Adipocyte (in vitro differentiated cells): Measurements from ENCODE around the gene RBM46.
"Not testable (repeated sequence)": the region's sequence is repeated elsewhere in the genome, so short reads cannot be mapped to it uniquely, and the experiment has no call there.

Experiments
- DNase-seq: peaks from one replicate; pipeline ENCODE4 v3.0.0-alpha.2; 2015; ENCODE audit warnings: low read depth
- H3K27me3 ChIP-seq: replicated peaks from 2 replicates; pipeline ENCODE4 v1.7.0; 2013; ENCODE audit warnings: mild to moderate bottlenecking, low read length, moderate library complexity; ENCODE audit not compliant: control insufficient read depth, insufficient read depth
- H3K36me3 ChIP-seq: 2 replicates; pipeline ENCODE4 v1.7.0; 2013; ENCODE audit warnings: low read length, mild to moderate bottlenecking, moderate library complexity; ENCODE audit not compliant: control insufficient read depth, insufficient read depth, severe bottlenecking
- H3K4me1 ChIP-seq: 2 replicates; pipeline ENCODE4 v1.7.0; 2013; ENCODE audit warnings: mild to moderate bottlenecking, low read length, moderate library complexity; ENCODE audit not compliant: control insufficient read depth, insufficient read depth
- H3K4me3 ChIP-seq: 2 replicates; pipeline ENCODE4 v1.7.0; 2013; ENCODE audit warnings: mild to moderate bottlenecking, low read length, moderate library complexity
- H3K9ac ChIP-seq: 2 replicates; pipeline ENCODE4 v1.7.0; 2013; ENCODE audit warnings: mild to moderate bottlenecking, low read length, moderate library complexity
- H3K9me3 ChIP-seq: 2 replicates; pipeline ENCODE4 v1.7.0; 2013; ENCODE audit warnings: mild to moderate bottlenecking, low read length, moderate library complexity; ENCODE audit not compliant: control insufficient read depth

Gene RBM46

DNA sequence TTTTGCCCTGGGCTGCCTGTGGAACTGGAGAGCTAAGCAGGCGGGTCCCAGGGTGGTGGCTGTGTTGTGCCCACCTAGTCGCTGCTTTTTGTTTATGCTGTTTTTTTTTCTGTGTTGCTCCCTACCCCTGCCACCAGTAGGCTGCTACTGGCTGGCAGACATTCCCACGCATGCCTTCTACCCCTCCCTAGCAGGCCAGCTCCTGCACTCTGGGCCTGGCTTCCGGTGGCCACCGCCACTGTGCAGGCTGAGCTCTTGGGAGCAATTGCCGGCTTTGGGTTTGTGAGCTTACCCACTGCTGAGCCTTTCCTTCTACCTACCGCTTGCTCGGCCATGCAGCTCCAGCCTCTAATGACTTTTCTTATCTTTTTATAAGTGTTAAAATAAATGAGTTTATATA lies 57.6 kb downstream of the RBM46 start:
- no peak overlapping the region for H3K4me3 ChIP-seq
- H3K9ac ChIP-seq: no peak overlapping the region
- H3K36me3 ChIP-seq: no peaks in the 10 kb centered on the region
- H3K27me3 ChIP-seq: no peaks in the 10 kb centered on the region
- H3K4me1 ChIP-seq: no peaks in the 10 kb centered on the region
- peaks cover 10% of the 10 kb centered on the region for H3K9me3 ChIP-seq
- no peak for DNase-seq

DNA sequence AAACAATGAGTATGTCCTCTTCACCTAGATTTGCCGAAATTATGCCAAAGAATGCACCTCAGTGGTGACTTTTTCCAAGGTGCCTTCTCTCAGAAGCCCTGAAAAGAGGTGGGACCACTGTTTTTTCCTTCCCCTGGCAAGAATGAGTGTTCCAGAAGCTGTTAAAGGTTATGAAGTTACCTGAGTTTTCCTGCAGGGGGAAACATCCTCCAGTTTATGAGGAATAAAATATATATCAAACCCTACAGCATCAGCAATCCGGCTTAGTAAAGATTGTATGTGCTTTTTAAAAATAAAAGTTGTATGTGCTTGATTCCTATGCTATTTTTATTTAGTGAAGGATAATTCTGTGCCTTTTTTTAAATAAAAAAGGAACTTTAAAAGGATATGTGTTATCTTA lies 73.3 kb downstream of the RBM46 start:
- peak; percentile 38 for DNase-seq
- no peaks in the 10 kb centered on the region for H3K9me3 ChIP-seq
- H3K4me3 ChIP-seq: no peak overlapping the region
- H3K27me3 ChIP-seq: no peaks in the 10 kb centered on the region
- no peak overlapping the region for H3K9ac ChIP-seq
- no peaks in the 10 kb centered on the region for H3K4me1 ChIP-seq
- H3K36me3 ChIP-seq: no peaks in the 10 kb centered on the region

DNA sequence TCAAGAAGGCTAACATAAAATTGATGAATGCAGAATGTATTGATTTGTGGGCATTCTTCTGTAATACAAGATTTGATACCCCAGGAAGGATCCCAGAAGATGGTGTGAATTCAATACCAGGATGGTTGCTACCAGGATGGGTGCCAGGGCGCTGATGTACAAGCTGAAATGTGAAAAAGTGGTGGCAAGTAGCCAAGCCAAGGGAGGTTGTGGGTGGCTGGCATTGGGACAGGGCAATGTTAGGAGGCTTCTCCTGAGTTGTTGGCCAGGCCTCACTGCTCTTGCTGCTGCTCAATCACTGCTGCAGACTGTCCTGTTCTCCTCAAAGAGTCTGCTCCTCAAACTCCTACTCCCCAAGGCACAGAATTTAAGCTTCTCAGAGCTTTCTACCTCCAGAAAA lies 77.1 kb downstream of the RBM46 start:
- H3K27me3 ChIP-seq: no peaks in the 10 kb centered on the region
- no peak overlapping the region for H3K9ac ChIP-seq
- no peak overlapping the region for H3K4me3 ChIP-seq
- H3K36me3 ChIP-seq: no peaks in the 10 kb centered on the region
- H3K4me1 ChIP-seq: no peaks in the 10 kb centered on the region
- peaks cover 8% of the 10 kb centered on the region for H3K9me3 ChIP-seq
- DNase-seq: no peak

DNA sequence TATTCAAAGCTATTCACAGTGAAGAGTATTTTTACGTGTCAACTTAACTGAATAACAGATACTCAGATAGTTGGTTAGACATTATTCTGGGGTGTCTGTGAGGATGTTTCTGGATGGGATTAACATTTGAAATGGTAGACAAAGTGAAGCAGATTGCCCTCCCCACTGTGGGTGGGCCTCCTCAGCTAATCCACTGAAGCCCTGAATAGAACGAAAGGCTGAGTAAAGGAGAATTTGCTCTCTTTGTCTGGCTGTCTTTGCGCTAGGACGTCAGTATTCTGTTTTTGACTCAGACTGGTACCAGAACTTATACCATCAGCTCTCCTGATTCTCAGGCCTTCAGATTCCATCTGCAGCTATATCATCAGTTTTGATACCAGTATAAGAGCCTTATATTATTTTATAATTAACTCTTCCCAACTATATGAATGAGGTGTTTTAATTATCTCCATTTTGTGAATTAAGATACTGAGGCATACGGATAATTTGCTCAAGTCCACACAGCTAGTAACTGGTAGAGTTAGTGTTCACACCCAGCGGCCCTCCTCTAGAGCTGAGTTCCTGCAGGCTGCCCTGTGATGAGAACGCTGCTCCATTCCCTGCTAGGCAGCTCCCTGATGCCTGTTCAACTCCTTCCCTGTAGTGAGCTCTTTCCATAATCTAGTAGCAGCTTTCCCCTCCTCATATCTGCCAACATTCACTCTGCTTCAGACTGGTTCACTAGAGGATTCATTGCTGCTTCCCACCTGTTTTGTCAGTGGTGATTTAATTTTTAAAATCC lies 87.5 kb downstream of the RBM46 start:
- H3K9ac ChIP-seq: no peak overlapping the region
- no peaks in the 10 kb centered on the region for H3K36me3 ChIP-seq
- DNase-seq: no peak
- H3K4me3 ChIP-seq: no peak overlapping the region
- no peaks in the 10 kb centered on the region for H3K27me3 ChIP-seq
- H3K9me3 ChIP-seq: peaks cover 14% of the 10 kb centered on the region
- H3K4me1 ChIP-seq: no peaks in the 10 kb centered on the region

DNA sequence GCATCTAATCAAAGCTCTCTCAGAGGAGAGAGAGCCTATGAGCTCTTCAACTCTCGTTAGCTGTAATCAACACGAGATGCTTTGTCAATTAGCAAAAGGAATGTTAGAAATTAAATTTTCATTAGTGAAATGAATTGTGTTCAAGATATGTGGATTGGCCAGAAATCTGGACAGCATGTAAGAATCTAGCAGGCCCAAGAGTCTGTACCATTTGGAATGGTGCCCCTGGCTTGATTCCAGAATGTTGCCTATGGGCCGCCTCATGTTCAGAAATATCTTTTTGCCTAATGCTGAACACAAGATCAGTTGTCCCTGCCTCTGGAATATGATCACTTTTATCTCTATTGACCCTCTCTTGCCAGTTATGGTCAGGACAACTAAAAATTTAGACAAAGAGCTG lies 88.2 kb downstream of the RBM46 start:
- H3K4me1 ChIP-seq: no peaks in the 10 kb centered on the region
- H3K4me3 ChIP-seq: no peak overlapping the region
- no peak for DNase-seq
- peaks cover 15% of the 10 kb centered on the region for H3K9me3 ChIP-seq
- H3K9ac ChIP-seq: no peak overlapping the region
- no peaks in the 10 kb centered on the region for H3K36me3 ChIP-seq
- no peaks in the 10 kb centered on the region for H3K27me3 ChIP-seq

DNA sequence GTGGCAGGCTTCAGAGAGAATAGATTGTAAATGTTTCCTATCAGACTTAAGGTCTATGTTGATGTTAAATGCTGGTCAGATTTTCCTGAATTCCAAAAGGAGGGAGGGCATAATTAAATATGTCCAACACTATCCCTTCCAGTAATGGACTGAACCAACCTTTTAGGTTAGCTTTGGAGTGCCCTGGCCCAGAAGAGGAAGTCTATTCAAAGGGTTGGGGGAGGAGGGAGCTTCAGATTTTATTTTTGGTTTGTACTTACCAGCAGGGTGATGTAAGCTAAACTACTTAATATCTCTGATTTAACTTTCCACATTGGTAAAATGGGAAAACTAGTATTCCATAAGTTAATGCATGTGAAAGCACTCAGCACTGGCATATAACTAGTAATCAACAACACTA lies 91.1 kb downstream of the RBM46 start:
- Histone ChIP-seq H3K27me3 (no peaks in the 10 kb centered on the region), H3K4me1 (no peaks in the 10 kb centered on the region), H3K4me3 (no peak overlapping the region), H3K9ac (no peak overlapping the region), H3K9me3 (peaks cover 25% of the 10 kb centered on the region), H3K36me3 (no peaks in the 10 kb centered on the region)
- DNase-seq: no peak

DNA sequence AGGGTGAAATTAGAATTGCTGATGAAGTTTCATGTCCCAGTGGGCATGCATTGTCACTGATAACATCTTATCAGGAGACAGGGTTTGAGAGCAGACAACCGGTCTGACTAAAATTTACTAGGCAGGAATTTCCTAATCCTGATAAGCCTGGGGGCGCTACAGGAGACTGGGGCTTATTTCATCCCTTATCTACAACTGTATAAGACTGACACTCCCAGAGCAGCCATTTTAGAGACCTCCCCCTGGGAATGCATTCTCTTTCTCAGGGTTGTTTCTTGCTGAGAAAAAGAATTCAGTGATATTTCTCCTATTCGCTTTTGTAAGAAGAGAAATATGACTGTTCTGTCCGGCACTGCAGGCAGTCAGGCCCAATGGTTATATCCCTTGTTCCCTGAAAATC lies 93.0 kb downstream of the RBM46 start:
- H3K36me3 ChIP-seq, H3K4me1 ChIP-seq, DNase-seq, H3K27me3 ChIP-seq, H3K4me3 ChIP-seq, H3K9ac ChIP-seq: not testable (repeated sequence)
- peaks cover 27% of the 10 kb centered on the region for H3K9me3 ChIP-seq

DNA sequence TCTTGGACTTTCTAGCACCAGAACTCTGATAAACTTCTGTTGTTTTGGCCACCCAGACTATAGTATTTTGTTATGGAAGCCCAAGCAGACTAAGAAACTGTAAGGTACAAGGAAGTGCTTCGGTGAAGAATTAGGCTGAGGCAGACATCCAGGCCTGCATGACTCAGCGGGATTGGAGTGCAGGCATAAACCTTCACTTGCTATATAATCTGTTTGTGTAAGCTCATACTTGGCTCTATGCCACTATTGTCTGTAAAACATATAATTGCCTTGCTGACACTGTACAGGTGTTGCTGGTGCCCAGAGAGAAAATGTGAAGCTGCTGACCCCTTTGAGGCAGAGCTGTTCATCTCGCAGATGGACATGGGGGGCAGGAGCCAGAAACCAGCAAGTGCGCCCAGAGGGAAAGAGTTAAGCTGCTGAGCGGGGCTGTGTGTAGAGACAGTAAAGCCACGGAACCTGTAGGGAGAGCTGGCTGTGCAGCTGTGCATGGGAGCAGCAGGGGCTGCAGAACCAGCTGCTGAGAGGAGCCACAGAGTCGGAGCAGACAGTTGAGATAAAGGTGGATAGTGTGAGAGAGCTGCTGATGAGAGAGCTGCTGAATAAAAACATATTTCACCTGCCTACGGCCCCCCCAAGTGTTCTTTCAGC lies 96.2 kb downstream of the RBM46 start:
- H3K4me3 ChIP-seq: no peak overlapping the region
- no peaks in the 10 kb centered on the region for H3K4me1 ChIP-seq
- H3K36me3 ChIP-seq: no peaks in the 10 kb centered on the region
- H3K27me3 ChIP-seq: no peaks in the 10 kb centered on the region
- peak; percentile 21 for DNase-seq
- H3K9me3 ChIP-seq: peaks cover 27% of the 10 kb centered on the region
- H3K9ac ChIP-seq: no peak overlapping the region
